Germinal center (tissue), 1 donor: Measurements from ENCODE around the gene HLA-B.
A peak's percentile ranks its signal among the peaks of the same experiment; 100 is the strongest.

Source experiments
- DNase-seq: peaks from one replicate; pipeline ENCODE4 v3.0.0; 2012; ENCODE audit warnings: mixed read lengths, low spot score

Gene HLA-B

DNA sequence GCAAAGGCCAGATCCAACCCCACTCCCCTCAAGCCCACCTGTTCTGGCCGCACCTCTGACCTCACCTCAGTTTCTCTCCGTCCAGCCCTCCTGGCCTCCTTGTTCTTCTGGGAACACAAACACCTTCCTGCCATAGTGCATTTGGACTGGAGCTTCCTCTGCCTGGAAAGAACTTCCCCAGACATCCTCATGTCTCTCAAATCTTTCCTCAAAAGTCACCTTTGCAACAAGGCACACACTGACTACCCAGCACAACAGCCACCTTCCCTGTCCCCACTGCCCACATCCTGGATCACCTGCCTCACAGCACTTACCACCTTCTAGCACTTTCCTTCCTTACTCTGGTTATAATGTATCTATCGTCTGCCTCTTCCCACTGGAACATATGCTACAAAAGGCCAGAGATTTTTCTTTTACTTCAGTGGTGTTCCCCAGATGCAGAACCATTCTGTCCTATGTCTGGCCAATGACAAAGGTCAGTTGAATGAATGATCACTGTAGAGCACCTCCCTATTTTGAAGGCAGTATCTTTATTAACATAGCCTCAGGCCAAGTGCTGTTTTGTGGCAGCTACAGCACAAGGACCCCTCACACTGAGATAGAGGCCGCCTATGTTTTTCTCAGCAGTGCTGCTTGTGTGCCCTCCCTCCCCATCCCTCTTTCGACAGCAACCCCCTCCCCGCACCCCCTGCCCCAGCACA is 4.1 kb downstream of the HLA-B start:
- DNase-seq = no peak

DNA sequence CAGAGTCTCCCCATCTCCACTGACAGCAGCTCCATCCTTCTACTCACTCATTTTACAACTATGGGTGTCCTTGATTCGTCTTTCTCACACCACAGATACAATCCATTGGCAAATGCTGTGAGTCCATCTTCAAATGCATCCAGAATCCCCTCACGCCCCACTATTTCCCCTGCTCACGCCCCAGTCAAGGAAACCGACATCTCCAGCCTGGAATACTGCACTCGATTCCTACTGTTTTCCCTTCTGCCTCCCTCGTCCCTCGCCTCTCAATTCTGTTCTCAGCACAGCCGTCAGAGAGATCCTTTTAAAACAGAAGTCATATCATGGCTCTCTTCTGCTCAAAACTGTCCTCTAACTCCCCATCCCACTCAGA is 4.7 kb downstream of the HLA-B start:
- no peak for DNase-seq

DNA sequence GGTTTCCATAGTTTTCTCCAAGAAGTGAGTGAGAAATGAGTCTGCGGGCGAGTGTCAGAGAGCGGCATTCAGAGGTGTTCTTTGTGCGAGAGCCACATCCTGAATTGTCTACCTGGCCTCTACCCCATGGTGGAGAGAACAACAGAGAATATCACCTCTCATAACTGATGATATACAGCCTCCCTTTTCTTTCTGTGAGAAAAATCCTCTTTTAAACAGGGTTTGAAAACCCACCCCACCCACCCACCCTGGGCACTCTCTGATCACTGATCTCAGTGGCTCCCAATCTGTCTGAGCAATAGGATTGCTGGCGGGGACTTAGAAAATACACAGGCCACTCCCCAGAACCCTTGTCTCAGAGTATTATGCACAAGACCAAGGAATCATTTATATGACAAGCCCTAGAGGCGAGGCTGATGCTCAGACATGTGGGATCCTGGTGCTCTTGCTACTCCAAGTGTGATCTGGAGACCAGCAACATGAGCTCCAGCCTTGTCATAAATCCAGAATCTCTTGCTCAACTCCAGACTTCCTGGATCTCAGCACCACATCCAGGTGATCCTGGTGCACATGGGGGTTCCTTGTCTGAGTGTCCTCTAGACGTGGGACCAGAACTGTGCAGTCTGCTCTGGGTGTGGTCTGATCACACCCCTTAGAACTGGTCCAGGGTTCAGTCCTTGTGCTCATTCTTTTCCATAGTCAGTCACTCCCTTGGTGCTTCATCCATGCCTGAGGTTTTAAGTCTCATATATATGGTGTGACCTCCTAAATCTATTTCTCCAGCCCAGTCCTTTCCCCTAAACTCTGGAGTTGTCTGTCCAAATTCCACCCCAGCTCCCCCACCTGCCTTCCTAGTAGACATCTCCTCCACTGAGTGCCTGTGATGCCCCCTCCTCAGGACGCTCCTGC is 5.3 kb downstream of the HLA-B start:
- DNase-seq = no peak

DNA sequence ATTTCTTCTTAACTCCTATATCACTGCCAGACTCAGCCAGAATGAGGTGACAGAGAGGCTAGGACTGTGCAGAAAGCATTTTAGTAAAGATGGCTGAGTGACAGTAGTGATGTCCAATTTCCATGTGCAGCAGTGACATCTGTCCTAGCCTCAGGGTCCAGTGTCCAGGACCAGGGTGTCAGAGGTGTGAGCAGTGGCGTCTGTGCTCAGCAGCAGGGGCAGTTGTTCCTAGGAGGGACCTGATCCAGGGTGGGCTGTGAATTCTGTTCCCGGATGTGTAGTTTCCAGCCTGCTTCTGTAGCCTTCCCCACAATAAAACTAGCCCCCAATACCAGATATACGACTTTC is 6.0 kb downstream of the HLA-B start:
- DNase-seq = no peak

DNA sequence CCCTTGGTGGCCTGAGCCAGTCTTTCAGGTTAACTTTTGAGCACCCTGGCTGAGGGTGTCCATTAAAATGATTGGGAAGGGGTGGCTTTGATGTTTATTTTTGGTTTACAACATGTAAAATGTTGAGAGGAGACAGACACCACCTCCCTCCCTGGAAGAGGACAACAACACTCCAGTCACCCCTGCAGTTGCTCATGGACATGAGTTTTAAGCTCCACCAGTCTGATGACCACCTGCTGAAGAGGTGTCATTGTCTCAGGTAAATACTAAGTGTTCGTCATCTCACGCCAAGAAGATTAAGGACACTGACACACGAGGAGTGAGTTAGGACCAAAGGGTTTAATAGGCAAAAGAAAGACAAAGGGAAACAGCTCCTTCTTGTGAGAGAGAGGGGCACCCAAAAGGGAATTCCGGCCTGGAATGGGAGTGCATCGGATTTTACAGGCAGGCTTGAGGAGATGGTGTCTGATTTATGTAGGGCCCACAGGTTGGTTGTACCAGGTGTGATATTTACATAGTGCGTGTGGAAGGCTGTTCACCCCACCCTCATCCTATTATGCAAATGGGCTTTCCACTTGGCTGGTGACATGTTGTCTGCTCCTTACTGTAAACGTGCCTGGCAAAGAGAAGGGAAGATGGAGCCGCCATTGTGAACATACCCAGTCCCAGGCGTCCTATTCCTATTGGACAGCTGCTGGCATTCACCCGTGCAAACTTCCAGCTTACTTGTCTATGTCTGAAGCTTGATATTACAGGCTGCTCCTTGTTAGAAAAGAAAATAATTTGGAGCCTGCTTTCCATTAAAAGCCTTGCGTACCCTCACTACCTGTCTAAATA is 6.6 kb downstream of the HLA-B start:
- DNase-seq = peak; percentile 58

GRCh38 chr6:31349301-31349700 is 7.7 kb downstream of the HLA-B start:
- no peak for DNase-seq

GRCh38 chr6:31345026-31345730 is 11.8 kb downstream of the HLA-B start:
- no peak for DNase-seq

GRCh38 chr6:31340228-31340627 is 16.8 kb downstream of the HLA-B start:
- no peak for DNase-seq

DNA sequence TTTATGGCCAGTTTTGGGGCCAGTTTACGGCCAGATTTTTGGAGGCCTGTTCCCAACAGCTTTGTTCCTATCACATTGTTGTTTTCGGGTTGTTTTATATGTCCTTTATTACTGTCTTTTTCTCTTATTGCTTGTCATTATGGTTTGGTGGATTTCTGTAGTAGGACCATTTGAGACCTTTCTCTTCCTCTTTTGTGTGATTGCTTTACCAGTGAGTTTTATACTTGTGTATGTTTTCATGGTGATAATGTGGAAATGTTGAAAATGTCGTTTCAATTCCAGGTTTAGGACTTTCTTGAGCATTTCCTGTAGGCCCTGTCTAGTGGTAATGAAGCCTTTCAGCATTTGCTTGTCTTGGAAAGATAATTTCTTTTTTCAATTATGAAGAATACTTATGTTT is 17.8 kb downstream of the HLA-B start:
- DNase-seq = no peak

DNA sequence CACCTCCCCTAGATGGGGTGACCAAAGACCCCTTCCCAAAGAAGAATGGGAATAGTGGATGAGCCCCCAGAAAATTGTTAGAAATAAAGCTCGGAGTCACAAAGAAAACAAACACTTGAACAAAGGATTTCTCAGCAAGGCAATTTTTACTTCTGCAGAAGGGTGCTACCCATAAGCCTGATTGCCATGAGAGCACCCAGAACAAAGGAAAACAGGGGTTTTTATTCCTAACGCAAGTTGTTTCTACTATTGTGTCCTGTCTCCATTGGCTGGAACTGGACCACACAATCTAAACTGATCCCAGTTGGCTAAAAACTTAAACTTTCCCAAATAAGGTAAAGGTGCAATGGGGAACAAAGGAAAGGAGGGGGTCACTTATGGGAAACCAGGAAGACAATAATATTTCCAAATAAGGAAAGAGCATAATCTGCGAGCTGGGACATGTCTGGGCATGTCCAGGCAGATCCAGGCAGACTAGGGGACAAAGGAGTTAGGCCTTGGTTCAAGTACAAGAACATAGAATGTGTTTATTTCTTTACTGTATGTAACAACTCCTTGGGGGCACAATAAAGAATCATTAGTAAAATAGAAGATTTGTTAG is 20.0 kb downstream of the HLA-B start:
- no peak for DNase-seq

- DNase-seq = no peak
Observed at GRCh38 chr6:31332637-31333602, 24.1 kb downstream of the HLA-B start.

DNA sequence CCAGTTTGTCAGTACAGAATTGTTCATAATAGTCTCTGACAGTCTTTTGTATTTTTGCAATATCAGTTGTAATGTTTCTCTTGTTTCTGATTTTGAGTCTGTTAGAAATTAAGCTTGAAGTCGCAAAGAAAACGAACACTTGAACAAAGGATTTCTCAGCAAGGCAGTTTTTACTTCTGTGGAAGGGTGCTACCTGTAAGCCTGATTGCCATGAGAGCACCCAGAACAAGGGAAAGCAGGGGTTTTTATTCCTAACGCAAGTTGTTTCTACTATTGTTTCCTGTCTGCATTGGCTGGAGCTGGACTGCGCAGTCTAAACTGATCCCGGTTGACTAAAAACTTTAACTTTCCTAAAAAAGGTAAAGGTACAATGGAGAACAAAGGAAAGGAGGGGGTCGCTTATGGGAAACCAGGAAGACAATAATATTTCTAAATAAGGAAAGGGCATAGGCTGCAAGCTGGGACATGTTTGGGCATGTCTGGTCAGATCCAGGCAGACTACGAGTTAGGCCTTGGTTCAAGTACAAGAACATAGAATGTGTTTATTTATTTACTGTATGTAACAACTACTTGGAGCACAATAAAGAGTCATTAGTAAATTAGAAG is 28.5 kb downstream of the HLA-B start:
- no peak for DNase-seq

GRCh38 chr6:31321820-31322219 is 35.2 kb downstream of the HLA-B start:
- no peak for DNase-seq

- DNase-seq = no peak
Observed at GRCh38 chr6:31321005-31321707, 35.8 kb downstream of the HLA-B start.

GRCh38 chr6:31317036-31317435 is 39.9 kb downstream of the HLA-B start:
- no peak for DNase-seq

GRCh38 chr6:31309641-31310040 is 47.3 kb downstream of the HLA-B start:
- no peak for DNase-seq

DNA sequence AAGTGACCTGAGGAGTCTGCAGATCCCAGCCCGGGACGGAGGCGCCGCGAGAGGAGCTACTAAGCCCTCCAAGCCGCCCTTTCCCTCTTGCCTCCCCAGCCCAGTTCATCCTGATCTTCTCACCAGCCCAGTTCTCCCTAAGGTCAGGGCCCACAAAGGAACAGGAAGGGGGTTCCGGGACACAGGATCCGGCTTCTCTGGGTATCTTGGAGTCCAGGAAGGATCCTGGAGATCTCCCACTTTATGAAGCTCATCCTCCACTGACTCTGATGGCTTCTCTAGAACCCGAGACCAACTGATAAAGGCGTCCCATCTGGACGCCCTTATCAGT is 48.2 kb downstream of the HLA-B start:
- DNase-seq = no peak

GRCh38 chr6:31308050-31308844 is 48.7 kb downstream of the HLA-B start:
- DNase-seq = peak; percentile 97

- no peak for DNase-seq
Observed at GRCh38 chr6:31307669-31308049, 49.3 kb downstream of the HLA-B start.
